ENCODE data around the gene CKS1B.

CKS1B gene

GRCh38 chr1:155003766-155004351, 29.4 kb downstream of the CKS1B start:
- TF ChIP-seq TAF1 (IDR thresholded peaks at IDR 0.05; ENCODE audit: low read depth), result no peak
- no peak for TF ChIP-seq CREB1 (IDR thresholded peaks at IDR 0.05; ENCODE audit: low read depth)
- peak; percentile 57; the same call in 1 of the 2 replicates for TF ChIP-seq MAX (IDR thresholded peaks at IDR 0.05)
- peak; percentile 45 for TF ChIP-seq USF1 (IDR thresholded peaks at IDR 0.05)
- TF ChIP-seq TEAD4 (IDR thresholded peaks at IDR 0.05), result no peak
- TF ChIP-seq YY1 (IDR thresholded peaks at IDR 0.05; ENCODE audit: low read depth), result no peak
- TF ChIP-seq TCF12 (IDR thresholded peaks at IDR 0.05; ENCODE audit: low read depth), result peak; percentile 15; the same call in 1 of the 2 replicates
- no peak for TF ChIP-seq NFIC (IDR thresholded peaks at IDR 0.05)
- TF ChIP-seq EGR1 (IDR thresholded peaks at IDR 0.05), result peak; percentile 70
- no peak for TF ChIP-seq REST (IDR thresholded peaks at IDR 0.05; ENCODE audit: low read depth)
- TF ChIP-seq EP300 (IDR thresholded peaks at IDR 0.05; ENCODE audit: borderline replicate concordance), result no peak; the same call in 1 of the 2 replicates
- TF ChIP-seq ZBTB7A (IDR thresholded peaks at IDR 0.05; ENCODE audit: low read depth), result peak; percentile 69
- TF ChIP-seq FOXM1 (IDR thresholded peaks at IDR 0.05; ENCODE audit: borderline replicate concordance, low read depth), result no peak
- no peak for TF ChIP-seq RAD21 (IDR thresholded peaks at IDR 0.05; ENCODE audit: low read depth)
- TF ChIP-seq CEBPB (IDR thresholded peaks at IDR 0.05), result no peak

- no peak for TF ChIP-seq REST (IDR thresholded peaks at IDR 0.05; ENCODE audit: low read depth)
- TF ChIP-seq CEBPB (IDR thresholded peaks at IDR 0.05), result no peak
- TF ChIP-seq NFIC (IDR thresholded peaks at IDR 0.05), result no peak
- TF ChIP-seq EGR1 (IDR thresholded peaks at IDR 0.05), result no peak
- no peak for TF ChIP-seq RAD21 (IDR thresholded peaks at IDR 0.05; ENCODE audit: low read depth)
- no peak for TF ChIP-seq MAX (IDR thresholded peaks at IDR 0.05)
- TF ChIP-seq EP300 (IDR thresholded peaks at IDR 0.05; ENCODE audit: borderline replicate concordance), result no peak
- no peak for TF ChIP-seq TCF12 (IDR thresholded peaks at IDR 0.05; ENCODE audit: low read depth)
- no peak for TF ChIP-seq TAF1 (IDR thresholded peaks at IDR 0.05; ENCODE audit: low read depth)
- TF ChIP-seq ZBTB7A (IDR thresholded peaks at IDR 0.05; ENCODE audit: low read depth), result no peak
- TF ChIP-seq YY1 (IDR thresholded peaks at IDR 0.05; ENCODE audit: low read depth), result no peak
- no peak for TF ChIP-seq USF1 (IDR thresholded peaks at IDR 0.05)
Measured at GRCh38 chr1:155004352-155005075, 30.0 kb downstream of the CKS1B start.

GRCh38 chr1:155005076-155006011, 30.9 kb downstream of the CKS1B start:
- TF ChIP-seq CEBPB (IDR thresholded peaks at IDR 0.05), result no peak

- no peak for TF ChIP-seq EP300 (IDR thresholded peaks at IDR 0.05; ENCODE audit: borderline replicate concordance)
- TF ChIP-seq YY1 (IDR thresholded peaks at IDR 0.05; ENCODE audit: low read depth), result no peak
- TF ChIP-seq EGR1 (IDR thresholded peaks at IDR 0.05), result no peak
- no peak for TF ChIP-seq NFIC (IDR thresholded peaks at IDR 0.05)
- no peak for TF ChIP-seq CREB1 (IDR thresholded peaks at IDR 0.05; ENCODE audit: low read depth)
- TF ChIP-seq RAD21 (IDR thresholded peaks at IDR 0.05; ENCODE audit: low read depth), result no peak
- TF ChIP-seq USF1 (IDR thresholded peaks at IDR 0.05), result no peak
- TF ChIP-seq REST (IDR thresholded peaks at IDR 0.05; ENCODE audit: low read depth), result no peak
- no peak for TF ChIP-seq ZBTB7A (IDR thresholded peaks at IDR 0.05; ENCODE audit: low read depth)
- no peak for TF ChIP-seq FOXM1 (IDR thresholded peaks at IDR 0.05; ENCODE audit: borderline replicate concordance, low read depth)
Measured at GRCh38 chr1:155006601-155007101, 32.2 kb downstream of the CKS1B start.
